Measurements from ENCODE around the gene LRRC32. TPM values are rescaled to one million over a fixed set of nuclear protein-coding genes. Genes with fewer than 3 reads are reported as not detected.

Gene LRRC32
- total RNA-seq, 1 experiment from 2014 or later: 0.46 TPM

- no peaks in the 10 kb centered on the region for H3K9me3 Mint-ChIP-seq
- WGBS (ENCODE audit: extremely low coverage, insufficient read length, low lambda C conversion rate): no CpG with 5 or more reads among the region's 15 CpGs
- no peaks in the 10 kb centered on the region for H3K36me3 Mint-ChIP-seq (ENCODE audit: insufficient read depth in 1 of 3, low read depth in 3 of 3)
- 0 out of 2 replicates have a peak overlapping the region, but pooled peaks have one; percentile 12 for H3K14ac ChIP-seq (ENCODE audit: insufficient read depth, low read length)
- H4K91ac ChIP-seq (ENCODE audit: insufficient read length, low read depth, low read length): no peak overlapping the region
- no peak overlapping the region for H2BK20ac ChIP-seq (ENCODE audit: low read depth, low read length, poor library complexity, severe bottlenecking)
- TF ChIP-seq CTCF (conservative IDR thresholded peaks at IDR 0.05): no peak
- no peak overlapping the region for H3K4ac ChIP-seq (ENCODE audit: low read depth, low read length)
- H3K79me2 ChIP-seq (ENCODE audit: insufficient read depth, low read length): no peaks in the 10 kb centered on the region
- H2BK15ac ChIP-seq (ENCODE audit: low read depth, low read length): no peak overlapping the region
- H3K9ac ChIP-seq (ENCODE audit: extremely low read depth, insufficient read length, low read length): no peak overlapping the region
- peaks cover 3% of the 10 kb centered on the region; the same call in 1 of the 2 replicates for H3K27me3 Mint-ChIP-seq (ENCODE audit: low read depth)
- no peak overlapping the region for H2AFZ ChIP-seq (ENCODE audit: low read length)
- no peak overlapping the region for H3K27ac ChIP-seq (ENCODE audit: insufficient read length, low read depth, low read length)
- no peaks in the 10 kb centered on the region for H3K79me1 ChIP-seq (ENCODE audit: insufficient read depth, low read depth, low read length, poor library complexity, severe bottlenecking)
- H4K8ac ChIP-seq (replicated peaks; ENCODE audit: insufficient read length, low read depth, low read length): no peak overlapping the region
- no peaks in the 10 kb centered on the region for H3K4me1 ChIP-seq (ENCODE audit: insufficient read depth, low read length)
- H3K18ac ChIP-seq (ENCODE audit: insufficient read length, low read depth, low read length): no peak overlapping the region
- no peak overlapping the region for H2AK5ac ChIP-seq (ENCODE audit: insufficient read length, low read length)
- no peak overlapping the region for H3T11ph ChIP-seq (ENCODE audit: low read length)
- no peak overlapping the region for H2BK120ac ChIP-seq (ENCODE audit: low read depth, low read length, poor library complexity, severe bottlenecking)
- no peak overlapping the region for H3K4me3 Mint-ChIP-seq
- H2BK5ac ChIP-seq (ENCODE audit: insufficient read length, low read length): no peak overlapping the region
- H3K23ac ChIP-seq (ENCODE audit: insufficient read length, low read depth, low read length): no peak overlapping the region
- H3K56ac ChIP-seq (ENCODE audit: insufficient read length, low read depth, low read length): no peak overlapping the region
- H3K27me3 ChIP-seq (ENCODE audit: insufficient read depth, low read length): no peaks in the 10 kb centered on the region
- no peak overlapping the region for H2BK12ac ChIP-seq (ENCODE audit: insufficient read length, low read depth, low read length)
- no peak for DNase-seq
- H4K20me1 ChIP-seq (ENCODE audit: control insufficient read depth, insufficient read depth, insufficient read length): no peaks in the 10 kb centered on the region
- peak overlapping the region in 2 of 3 experiments; percentile 11 to 16; a peak in 4 of 7 replicates for H3K27ac Mint-ChIP-seq
- no peaks in the 10 kb centered on the region for H3K23me2 ChIP-seq (ENCODE audit: insufficient read length, low read depth, low read length, poor library complexity, severe bottlenecking)
- H3K9me3 ChIP-seq (ENCODE audit: control insufficient read depth, low read depth, low read length): no peaks in the 10 kb centered on the region
- H3K4me2 ChIP-seq (ENCODE audit: insufficient read depth, insufficient read length, low read length): no peak overlapping the region
- H3K4me1 Mint-ChIP-seq: peaks cover 17 to 21% of the 10 kb centered on the region in 2 experiments
- no peak overlapping the region for H4K5ac ChIP-seq (ENCODE audit: insufficient read length, low read depth, low read length)
These were observed 45.8 kb downstream of the LRRC32 start for GRCh38 chr11:76624500-76625379.

All from H9 (cell line).